Measurements from ENCODE around the gene PCBP4. TPM values are rescaled to one million over a fixed set of nuclear protein-coding genes. Genes with fewer than 3 reads are reported as not detected.

The PCBP4 gene
- polyA plus RNA-seq, 3 donors: 0.09 to 1.3 (median 0.22) TPM

GRCh38 chr3:51980253-51980652 lies 13.0 kb upstream of the PCBP4 start:
- no peaks in the 10 kb centered on the region for H4K20me1 ChIP-seq (ENCODE audit: insufficient read depth, low read length)
- H2AFZ ChIP-seq (ENCODE audit: insufficient read depth, low read depth, low read length, poor library complexity, severe bottlenecking): no peak overlapping the region
- H3K27ac ChIP-seq (ENCODE audit: low read depth in 1 of 2, low read length in 2 of 2): no peak overlapping the region
- no peaks in the 10 kb centered on the region for H3K27me3 ChIP-seq (ENCODE audit: control insufficient read depth in 2 of 2, insufficient read depth in 2 of 2, low read length in 2 of 2)
- intact Hi-C loops (cut with micrococcal nuclease): no loop called here
- H3K27ac Mint-ChIP-seq: no peak overlapping the region
- H3K36me3 ChIP-seq (replicated peaks in 1 of 2; ENCODE audit: control insufficient read depth in 1 of 2, insufficient read depth in 2 of 2, low read length in 2 of 2): no peaks in the 10 kb centered on the region
- H3K9me3 ChIP-seq (replicated peaks in 1 of 2; ENCODE audit: control insufficient read depth in 1 of 2, insufficient read depth in 1 of 2, low read length in 2 of 2): no peaks in the 10 kb centered on the region
- H3K9ac ChIP-seq (ENCODE audit: insufficient read depth, low read length, poor library complexity, severe bottlenecking): no peak overlapping the region
- peaks cover 0 to 3% (median 1%) of the 10 kb centered on the region in 3 donors for H3K27me3 Mint-ChIP-seq (ENCODE audit: low read depth in 3 of 3)
- no peak overlapping the region for H3K4me3 ChIP-seq (replicated peaks in 1 of 3; ENCODE audit: low read depth in 2 of 3, low read length in 3 of 3)
- H3K4me2 ChIP-seq (replicated peaks; ENCODE audit: extremely low read depth, low read length, poor library complexity, severe bottlenecking): no peak overlapping the region
- H3K4me1 ChIP-seq (ENCODE audit: control insufficient read depth in 1 of 2, insufficient read depth in 2 of 2, low read length in 2 of 2): peaks cover 26 to 34% of the 10 kb centered on the region in 2 donors
- no peak for DNase-seq
- peaks cover 5% of the 10 kb centered on the region for H3K79me2 ChIP-seq (ENCODE audit: insufficient read depth, low read length)
- TF ChIP-seq, protein P1, sequence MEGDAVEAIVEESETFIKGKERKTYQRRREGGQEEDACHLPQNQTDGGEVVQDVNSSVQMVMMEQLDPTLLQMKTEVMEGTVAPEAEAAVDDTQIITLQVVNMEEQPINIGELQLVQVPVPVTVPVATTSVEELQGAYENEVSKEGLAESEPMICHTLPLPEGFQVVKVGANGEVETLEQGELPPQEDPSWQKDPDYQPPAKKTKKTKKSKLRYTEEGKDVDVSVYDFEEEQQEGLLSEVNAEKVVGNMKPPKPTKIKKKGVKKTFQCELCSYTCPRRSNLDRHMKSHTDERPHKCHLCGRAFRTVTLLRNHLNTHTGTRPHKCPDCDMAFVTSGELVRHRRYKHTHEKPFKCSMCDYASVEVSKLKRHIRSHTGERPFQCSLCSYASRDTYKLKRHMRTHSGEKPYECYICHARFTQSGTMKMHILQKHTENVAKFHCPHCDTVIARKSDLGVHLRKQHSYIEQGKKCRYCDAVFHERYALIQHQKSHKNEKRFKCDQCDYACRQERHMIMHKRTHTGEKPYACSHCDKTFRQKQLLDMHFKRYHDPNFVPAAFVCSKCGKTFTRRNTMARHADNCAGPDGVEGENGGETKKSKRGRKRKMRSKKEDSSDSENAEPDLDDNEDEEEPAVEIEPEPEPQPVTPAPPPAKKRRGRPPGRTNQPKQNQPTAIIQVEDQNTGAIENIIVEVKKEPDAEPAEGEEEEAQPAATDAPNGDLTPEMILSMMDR (IDR thresholded peaks at IDR 0.05): no peak
- no peak overlapping the region for H3K4me3 Mint-ChIP-seq
- WGBS (ENCODE audit: insufficient coverage): 94% methylated on average over 7 of the region's 10 CpGs
- peaks cover 41% of the 10 kb centered on the region for H3K4me1 Mint-ChIP-seq
- peaks cover 0 to 7% of the 10 kb centered on the region in 2 donors for H3K36me3 Mint-ChIP-seq
- peaks cover 0 to 2% (median 0%) of the 10 kb centered on the region in 7 donors for H3K9me3 Mint-ChIP-seq

DNA sequence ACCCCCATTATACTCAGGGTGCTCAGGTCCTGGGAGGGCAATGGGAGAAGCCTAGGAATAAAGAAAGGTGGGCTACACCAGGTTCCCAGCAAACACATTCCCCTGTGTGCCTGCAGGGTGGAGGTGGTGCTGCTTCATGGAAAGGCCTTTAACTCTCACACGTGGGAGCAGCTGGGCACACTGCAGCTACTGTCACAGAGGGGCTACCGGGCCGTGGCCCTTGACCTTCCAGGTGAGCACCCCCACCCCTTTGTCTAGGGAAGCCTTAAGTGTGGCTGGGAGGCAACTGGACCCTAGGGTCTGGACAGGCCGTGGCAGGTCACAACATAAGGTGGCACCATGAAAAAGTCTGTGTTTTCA lies 10.9 kb upstream of the PCBP4 start:
- H3K9ac ChIP-seq (ENCODE audit: insufficient read depth, low read length, poor library complexity, severe bottlenecking): no peak overlapping the region
- WGBS (ENCODE audit: insufficient coverage): no CpG with 5 or more reads among the region's 4 CpGs
- peaks cover 48% of the 10 kb centered on the region for H3K4me1 Mint-ChIP-seq

More for the DNA sequence above, 10.9 kb upstream of the PCBP4 start:
- no peak for DNase-seq
- Histone ChIP-seq H3K36me3 (replicated peaks in 1 of 2; ENCODE audit: control insufficient read depth in 1 of 2, insufficient read depth in 2 of 2, low read length in 2 of 2) (no peaks in the 10 kb centered on the region), H3K4me3 (replicated peaks in 1 of 3; ENCODE audit: low read depth in 2 of 3, low read length in 3 of 3) (no peak overlapping the region), H3K9me3 (replicated peaks in 1 of 2; ENCODE audit: control insufficient read depth in 1 of 2, insufficient read depth in 1 of 2, low read length in 2 of 2) (no peaks in the 10 kb centered on the region), H3K4me1 (ENCODE audit: control insufficient read depth in 1 of 2, insufficient read depth in 2 of 2, low read length in 2 of 2) (peaks cover 36 to 44% of the 10 kb centered on the region in 2 donors), H3K27ac (ENCODE audit: low read depth in 1 of 2, low read length in 2 of 2) (no peak overlapping the region), H3K4me2 (replicated peaks; ENCODE audit: extremely low read depth, low read length, poor library complexity, severe bottlenecking) (no peak overlapping the region), H3K79me2 (ENCODE audit: insufficient read depth, low read length) (peaks cover 5% of the 10 kb centered on the region), H2AFZ (ENCODE audit: insufficient read depth, low read depth, low read length, poor library complexity, severe bottlenecking) (no peak overlapping the region), H3K27me3 (ENCODE audit: control insufficient read depth in 2 of 2, insufficient read depth in 2 of 2, low read length in 2 of 2) (no peaks in the 10 kb centered on the region), H4K20me1 (ENCODE audit: insufficient read depth, low read length) (no peaks in the 10 kb centered on the region)
- TF ChIP-seq, protein P1 (IDR thresholded peaks at IDR 0.05): no peak
- H3K36me3 Mint-ChIP-seq: peaks cover 0 to 7% of the 10 kb centered on the region in 2 donors
- peaks cover 0 to 2% (median 0%) of the 10 kb centered on the region in 7 donors for H3K9me3 Mint-ChIP-seq
- no peak overlapping the region for H3K4me3 Mint-ChIP-seq
- peaks cover 0 to 4% (median 3%) of the 10 kb centered on the region in 3 donors for H3K27me3 Mint-ChIP-seq (ENCODE audit: low read depth in 3 of 3)
- no peak overlapping the region for H3K27ac Mint-ChIP-seq
- intact Hi-C loops (cut with micrococcal nuclease): no loop called here

Data from CD14-positive monocyte (primary cell).